Stimulated activated CD4-positive, alpha-beta T cell treated with anti-CD3 and anti-CD28 coated beads, Interleukin-2, amount 100 ng/mL, for 48 hours (primary cell): ENCODE results near the gene CDK11A.

ENCODE experiments used
- DNase-seq, 2 donors: peaks; one replicate each; pipeline ENCODE4 v3.0.0-alpha.2; 2020

CDK11A gene

GRCh38 chr1:1724035-1724864 is at the start of gene CDK11A:
TSS of gene CDK11A (minus strand) at chr1:1724357. CDS start at chr1:1722818, 1,539 bp downstream.
- peak; percentile 84 to 96 for DNase-seq

GRCh38 chr1:1773874-1774273 is 49.7 kb upstream of the CDK11A start:
- no peak for DNase-seq

DNA sequence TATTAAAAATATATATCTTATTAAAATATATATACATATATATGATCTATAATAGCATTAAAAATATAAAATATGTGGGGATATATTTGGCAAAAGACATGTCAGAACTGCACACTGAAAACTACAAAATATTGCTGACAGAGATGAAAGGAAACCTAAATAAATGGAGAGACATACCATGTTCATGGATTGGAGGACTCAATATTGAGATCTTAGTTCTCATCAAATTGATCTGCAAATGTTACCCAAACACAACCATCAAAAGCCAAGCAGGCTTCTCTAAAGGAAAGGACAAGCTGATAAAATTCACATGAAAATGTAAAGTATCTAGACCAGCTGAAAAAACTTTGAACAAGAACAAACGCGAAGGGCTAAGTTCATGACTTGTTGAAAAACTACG is 46.9 kb upstream of the CDK11A start:
- no peak for DNase-seq

DNA sequence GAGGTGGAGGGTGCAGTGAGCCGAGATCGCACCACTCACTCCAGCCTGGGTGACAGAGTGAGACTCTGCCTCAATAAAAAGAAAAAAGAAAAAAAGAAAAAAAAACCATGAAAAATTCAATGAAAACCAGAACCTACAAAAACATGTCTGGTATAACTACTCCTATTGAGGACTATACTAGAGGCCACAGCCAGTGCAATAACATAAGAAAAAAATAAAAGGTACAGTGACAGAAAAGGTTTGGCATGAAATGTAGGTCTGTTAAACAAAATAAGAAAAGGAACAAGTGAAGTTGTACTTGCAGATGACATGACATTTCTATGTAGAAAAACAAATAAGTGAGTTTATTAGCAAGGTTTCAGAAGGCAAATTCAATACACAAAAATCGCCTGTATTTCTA is 45.9 kb upstream of the CDK11A start:
- no peak for DNase-seq

- DNase-seq, result no peak
These were observed 44.3 kb upstream of the CDK11A start for GRCh38 chr1:1768249-1768992.

DNA sequence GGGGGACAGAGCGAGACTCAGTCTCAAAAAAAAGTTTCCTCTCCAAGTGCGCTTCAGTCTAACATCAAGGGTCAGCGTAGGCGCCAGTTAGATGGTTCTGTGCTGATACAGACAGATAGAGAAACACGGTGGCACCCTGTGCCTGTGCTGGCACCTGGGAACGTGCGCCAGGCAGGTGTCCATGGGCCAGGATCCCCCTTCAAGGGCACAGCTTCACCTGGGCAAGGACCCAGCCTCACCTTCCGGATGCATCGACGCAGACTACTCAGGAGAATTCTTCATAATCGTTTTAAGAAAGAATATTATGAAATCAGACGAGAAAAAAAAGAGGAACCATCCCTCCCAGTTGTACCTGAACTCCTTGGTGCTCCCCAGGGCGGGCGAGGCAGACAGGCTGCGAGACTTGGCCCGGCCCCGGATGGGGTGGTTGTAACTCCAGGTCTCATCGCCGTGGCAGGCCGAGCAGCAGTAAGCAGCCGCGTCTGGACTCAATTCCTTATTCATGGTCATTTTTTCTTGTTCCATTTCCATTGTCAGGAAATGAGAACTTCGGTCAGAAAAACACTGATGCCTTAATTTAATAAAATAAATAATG is 40.8 kb upstream of the CDK11A start:
- DNase-seq, result no peak

DNA sequence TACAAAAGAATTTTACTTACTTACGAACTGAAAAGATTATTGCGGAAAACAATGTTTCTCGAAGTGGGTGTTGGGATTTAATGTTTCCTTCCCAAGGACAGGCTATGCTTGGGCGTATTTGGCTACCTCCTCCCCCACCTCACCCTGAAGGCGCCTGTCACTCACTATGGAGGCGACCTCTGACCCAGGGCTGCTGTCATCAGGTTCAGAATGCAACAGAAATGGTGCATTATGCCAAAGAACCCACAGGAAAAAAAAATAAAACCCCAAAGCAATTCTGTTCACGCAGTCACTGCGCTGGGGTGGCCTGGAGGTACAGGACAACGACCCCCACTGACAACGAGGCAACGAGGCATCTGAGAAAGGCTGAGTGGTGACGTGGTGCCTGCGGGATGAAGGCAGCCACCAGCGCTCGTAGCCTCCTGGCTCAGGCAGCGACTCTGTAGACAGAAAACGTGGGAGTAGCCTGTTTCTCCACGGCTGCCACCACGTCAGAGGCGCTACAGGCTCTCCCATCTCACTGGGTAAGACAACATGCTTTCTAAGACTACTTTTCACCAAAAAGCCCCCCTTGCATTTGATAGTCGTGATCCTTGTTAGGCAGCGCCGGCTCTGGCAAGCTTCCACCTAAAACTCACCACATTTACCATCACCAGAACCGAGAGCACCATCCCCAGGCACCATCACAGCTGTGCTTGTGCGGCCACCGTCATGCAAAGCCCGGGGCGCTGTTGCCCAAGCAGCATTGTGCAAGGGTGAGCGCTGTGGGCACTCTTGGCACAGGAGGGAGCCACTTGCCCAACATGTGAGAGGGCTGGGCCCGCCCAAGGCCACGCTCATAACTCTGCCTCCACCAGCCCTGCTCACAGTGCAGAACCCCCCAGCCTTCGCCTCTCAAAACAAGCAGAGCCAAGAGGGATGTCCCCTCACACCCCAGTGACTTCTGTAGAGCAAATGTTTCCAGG is 39.8 kb upstream of the CDK11A start:
- DNase-seq, result no peak

DNA sequence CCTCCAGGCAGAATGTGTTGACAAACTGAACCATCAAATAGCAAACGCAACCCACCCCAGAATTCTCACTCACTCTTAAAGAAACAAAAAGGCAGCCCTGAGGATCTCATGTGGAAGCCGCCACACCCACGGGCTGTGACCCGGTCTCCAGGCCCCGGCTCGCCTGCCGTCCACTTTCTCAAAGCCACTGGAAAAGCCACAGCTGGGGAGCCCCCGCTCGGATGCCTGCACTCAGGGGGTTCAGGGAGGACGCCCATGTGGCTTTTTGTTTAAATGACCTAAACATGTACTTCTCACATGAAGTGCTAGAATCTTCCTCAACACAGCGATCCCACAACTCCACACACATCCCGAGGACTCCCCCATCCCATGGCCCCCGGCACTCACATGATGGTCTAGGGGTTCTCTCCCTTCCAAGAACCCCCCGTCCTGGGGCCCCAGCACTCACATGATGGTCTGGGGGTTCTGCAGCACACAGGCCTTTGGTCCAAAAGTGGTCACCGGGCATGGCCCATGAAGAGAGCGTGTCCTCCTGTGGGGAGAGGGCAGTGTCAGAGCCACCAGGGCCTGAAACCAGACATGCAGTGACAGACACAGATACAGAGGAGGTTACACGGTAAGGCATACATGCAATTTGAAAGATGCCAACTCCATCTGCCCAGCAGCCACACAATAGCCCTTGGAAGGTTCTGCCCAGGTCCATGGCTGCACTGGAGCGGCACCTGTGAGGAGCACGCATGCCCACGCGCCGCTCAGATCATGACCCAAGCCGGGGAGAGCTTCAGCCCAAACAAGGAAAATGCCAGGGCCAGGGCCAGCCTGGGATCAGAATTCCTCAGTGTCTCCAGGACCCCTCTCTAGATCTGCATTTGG is 37.6 kb upstream of the CDK11A start:
- no peak for DNase-seq

DNA sequence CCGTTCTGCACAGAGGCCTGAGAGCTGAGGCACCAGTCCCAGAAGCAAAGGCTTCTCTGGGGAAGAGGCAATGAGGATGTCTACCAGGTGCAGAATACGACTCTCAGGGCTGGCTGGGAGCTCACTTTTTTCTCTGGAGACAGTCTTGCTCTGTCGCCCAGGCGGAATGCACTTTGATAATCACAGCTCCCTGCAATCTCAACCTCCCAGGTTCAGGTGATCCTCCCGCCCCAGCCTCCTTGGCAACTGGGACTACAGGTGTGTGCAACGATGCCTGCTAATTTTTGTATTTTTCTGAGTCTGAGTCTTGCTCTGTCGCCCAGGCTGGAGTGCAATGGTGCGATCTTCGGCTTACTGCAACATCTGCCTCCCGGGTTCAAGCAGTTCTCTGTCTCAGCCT is 36.6 kb upstream of the CDK11A start:
- no peak for DNase-seq

DNA sequence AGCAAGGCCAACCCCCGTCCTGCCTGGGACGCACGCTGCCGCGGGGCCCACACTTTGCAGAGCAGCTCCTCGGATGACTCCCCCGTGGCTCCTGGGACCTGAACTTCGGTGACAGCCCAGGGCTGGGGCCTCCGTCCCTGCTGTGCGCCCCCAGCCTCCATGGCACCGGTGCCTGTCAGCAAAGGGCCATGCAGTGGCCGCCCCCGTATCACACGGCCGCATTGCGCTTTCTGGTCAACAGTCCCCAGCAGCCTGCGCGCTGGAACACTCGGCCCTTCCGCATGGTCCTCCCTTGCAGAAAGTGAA is 36.1 kb upstream of the CDK11A start:
- no peak for DNase-seq

GRCh38 chr1:1759456-1760344 is 35.5 kb upstream of the CDK11A start:
- no peak for DNase-seq

GRCh38 chr1:1758692-1759455 is 34.7 kb upstream of the CDK11A start:
- DNase-seq, result no peak

- no peak for DNase-seq
These were observed 34.0 kb upstream of the CDK11A start for GRCh38 chr1:1758059-1758621.

GRCh38 chr1:1757422-1758058 is 33.4 kb upstream of the CDK11A start:
- no peak for DNase-seq

DNA sequence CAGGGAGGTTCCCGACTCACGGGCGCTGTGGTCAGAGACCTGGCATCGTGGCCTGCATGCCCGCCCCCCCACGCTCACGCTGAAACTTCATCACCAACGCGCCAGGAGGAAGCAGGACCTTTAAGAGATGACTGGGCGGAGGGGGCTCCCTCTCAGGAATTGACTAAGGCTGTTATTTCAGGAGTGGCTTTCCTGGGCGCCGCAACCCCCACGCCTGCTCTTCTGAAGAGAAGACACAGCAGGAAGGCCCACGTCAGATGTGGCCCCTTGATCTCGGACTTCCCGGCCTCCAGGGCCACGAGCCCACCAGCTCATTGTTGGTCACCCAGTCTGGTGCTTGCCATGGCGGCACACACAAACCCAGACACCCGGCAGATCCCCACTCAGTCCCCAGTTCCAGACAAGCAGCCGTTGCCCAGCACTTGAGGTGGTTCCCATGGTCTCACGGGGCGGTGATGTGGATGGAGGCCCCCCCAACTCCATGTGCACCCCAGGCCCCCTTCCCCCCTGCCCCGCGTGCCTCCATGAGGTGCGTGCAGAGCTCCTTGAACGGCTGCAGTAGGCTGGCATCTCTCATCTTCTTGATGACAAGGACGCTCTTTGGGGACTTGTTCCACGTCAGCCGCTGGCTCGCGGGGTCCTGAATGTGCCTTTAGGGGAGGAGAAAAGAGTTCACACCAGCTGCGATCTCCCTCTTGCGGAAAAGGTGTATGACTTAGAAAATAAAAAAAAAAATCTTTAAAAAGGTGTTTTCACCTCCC is 32.7 kb upstream of the CDK11A start:
- no peak for DNase-seq

- DNase-seq, result no peak
These were observed 31.7 kb upstream of the CDK11A start for GRCh38 chr1:1755852-1756251.

- DNase-seq, result no peak
These were observed 31.3 kb upstream of the CDK11A start for GRCh38 chr1:1755426-1755825.
